K562 (cell line): ENCODE measurements around the gene QSOX2. TPM values are rescaled to one million over a fixed set of nuclear protein-coding genes. Genes with fewer than 3 reads are reported as not detected.

Experiments
- AFF4 ChIP-seq: sonication (generic); formaldehyde crosslinking; IDR thresholded peaks from 2 replicates; pipeline ENCODE4 v1.8.0; 2023; ENCODE audit warnings: mild to moderate bottlenecking, missing genetic modification reagents
- BDP1 ChIP-seq: IDR thresholded peaks from 3 replicates; pipeline ENCODE4 v1.6.1; 2011; ENCODE audit not compliant: insufficient read length, insufficient read depth
- CXXC5 ChIP-seq: fragments of 250-450 bp; sonication (Bioruptor Pico); IDR thresholded peaks from 2 replicates; pipeline ENCODE4 v1.8.0; 2022; ENCODE audit warnings: inconsistent platforms, mild to moderate bottlenecking, moderate library complexity
- ETV5 ChIP-seq: sonication (generic); formaldehyde crosslinking; IDR thresholded peaks from 2 replicates; pipeline ENCODE4 v1.4.0; 2020; ENCODE audit warnings: low read depth, mild to moderate bottlenecking, missing genetic modification reagents
- FOXJ2 ChIP-seq: fragments of 200-800 bp; sonication (Bioruptor generic); IDR thresholded peaks from 2 replicates; pipeline ENCODE4 v1.6.1; 2016; ENCODE audit warnings: missing genetic modification characterization, missing compliant biosample characterization
- POLR2G ChIP-seq: fragments of 200-400 bp; formaldehyde crosslinking; IDR thresholded peaks from 2 replicates; pipeline ENCODE4 v1.6.1; 2017; ENCODE audit warnings: low read depth, mild to moderate bottlenecking, antibody characterized with exemption, low read length, moderate library complexity
- SMAD3 ChIP-seq: fragments of 450-650 bp; formaldehyde crosslinking; conservative IDR thresholded peaks from 2 replicates; pipeline ENCODE4 v1.4.0; 2020; ENCODE audit warnings: mild to moderate bottlenecking
- SMARCE1 ChIP-seq: fragments of 450-650 bp; IDR thresholded peaks from 2 replicates; pipeline ENCODE4 v1.7.1; 2016; ENCODE audit warnings: mild to moderate bottlenecking
- SMC3 ChIP-seq: conservative IDR thresholded peaks from 2 replicates; pipeline ENCODE4 v1.6.1; 2011; ENCODE audit warnings: low read depth, low read length, improper control_type of control experiment; ENCODE audit not compliant: insufficient read depth
- ZBTB40 ChIP-seq, 2 experiments: fragments of 450-650 bp in 1 of 2; sonication (generic) in 1 of 2; formaldehyde crosslinking in 1 of 2; IDR thresholded peaks; 2 replicates each; pipeline versions ENCODE4 v1.7.1 to v1.9.0; 2016 to 2022; ENCODE audit warnings: inconsistent platforms in 1 of 2, mild to moderate bottlenecking in 1 of 2, missing genetic modification reagents in 1 of 2
- ZNF277 ChIP-seq: fragments of 250-450 bp; sonication (Bioruptor Pico); IDR thresholded peaks from 2 replicates; pipeline ENCODE4 v1.8.0; 2022; ENCODE audit warnings: inconsistent platforms, mild to moderate bottlenecking, moderate library complexity, borderline replicate concordance
- polyA plus RNA-seq, 8 experiments: library from polyadenylated mRNA; depleted of rRNA in 4 of 8; stranded (reverse) in 5 of 8; unstranded in 3 of 8; fragments of >200 nt; fragmentation: Nextera tagmentation in 2 of 8; fragmentation: Illumina TruSeq in 1 of 8; extraction: Ambion mirVana in 2 of 8; extraction: Trizol in 1 of 8; gene quantifications; 2 replicates each; pipeline versions ENCODE4 v1.2.1 to v1.2.3, GENCODE V29; 2011 to 2014; ENCODE audit warnings: inconsistent platforms in 1 of 8, missing spikeins in 1 of 8
- total RNA-seq, 7 experiments: library from RNA; depleted of rRNA in 6 of 7; stranded (reverse); fragments of >200 nt in 6 of 7; fragmentation: Illumina TruSeq in 2 of 7; extraction: Trizol in 2 of 7; gene quantifications; 2 replicates each; pipeline versions ENCODE4 v1.2.1 to v1.2.3, GENCODE V29; 2011 to 2021; ENCODE audit warnings: low replicate concordance in 1 of 7

The QSOX2 gene
- total and polyA plus RNA-seq, 9 of the 15 experiments (the other 6 are each of a cell fraction or from before 2014, with no cell fraction given), result 0.51 to 23.7 (median 12.7) TPM

GRCh38 chr9:136225748-136226679 lies 19.6 kb downstream of the QSOX2 start (continued):
- no peak for TF ChIP-seq ZBTB40 (IDR thresholded peaks at IDR 0.05)
- no peak for TF ChIP-seq ZBTB40 (CRISPR knock-in tag; IDR thresholded peaks at IDR 0.05)
- no peak for TF ChIP-seq ETV5 (CRISPR knock-in tag)
- peak; percentile 63 for TF ChIP-seq CXXC5 (CRISPR knock-in tag)
- no peak for TF ChIP-seq SMARCE1
- TF ChIP-seq SMAD3, result 0 out of 2 replicates have a peak, but pooled peaks have one; percentile 53
- TF ChIP-seq SMC3, result peak; percentile 69
- no peak for TF ChIP-seq FOXJ2 (tag)
- TF ChIP-seq POLR2G, result peak; percentile 36
- no peak for TF ChIP-seq BDP1
- no peak for TF ChIP-seq ZNF277
- TF ChIP-seq AFF4, result no peak
